GM21529 (cell line): ENCODE data around the gene ATP23.

Experiments
- ATAC-seq: cut with Tn5 transposase; IDR thresholded peaks from one replicate; pipeline ENCODE4 v1.9.1; 2021; ENCODE audit not compliant: unreplicated experiment

ATP23 gene

GRCh38 chr12:57907281-57907680 is 34.1 kb upstream of the ATP23 start:
- no peak for ATAC-seq

- no peak for ATAC-seq
Observed at GRCh38 chr12:57908511-57908910, 32.9 kb upstream of the ATP23 start.

- no peak for ATAC-seq
Observed at GRCh38 chr12:57909056-57909455, 32.3 kb upstream of the ATP23 start.

GRCh38 chr12:57909611-57910010 is 31.8 kb upstream of the ATP23 start:
- no peak for ATAC-seq

GRCh38 chr12:57918147-57918546 is 23.2 kb upstream of the ATP23 start:
- ATAC-seq, result no peak

GRCh38 chr12:57927086-57927485 is 14.3 kb upstream of the ATP23 start:
- ATAC-seq, result no peak

GRCh38 chr12:57929092-57929830 is 12.1 kb upstream of the ATP23 start:
- ATAC-seq, result no peak

GRCh38 chr12:57934819-57935218 is 6.5 kb upstream of the ATP23 start:
- ATAC-seq, result no peak

- no peak for ATAC-seq
Observed at GRCh38 chr12:57935331-57935730, 6.0 kb upstream of the ATP23 start.

GRCh38 chr12:57935839-57936512 is 5.4 kb upstream of the ATP23 start:
- ATAC-seq, result peak; percentile 99

GRCh38 chr12:57936513-57936883 is 4.9 kb upstream of the ATP23 start:
- ATAC-seq, result no peak

GRCh38 chr12:57939291-57939690 is 2.1 kb upstream of the ATP23 start:
- no peak for ATAC-seq

- no peak for ATAC-seq
Observed at GRCh38 chr12:57940052-57940914, 1.1 kb upstream of the ATP23 start.

- no peak for ATAC-seq
Observed at GRCh38 chr12:57940915-57941164, 527 bp upstream of the ATP23 start.

- ATAC-seq, result no peak
Observed at GRCh38 chr12:57943438-57944080, 2.2 kb downstream of the ATP23 start.

- ATAC-seq, result no peak
Observed at GRCh38 chr12:57944313-57945023, 3.1 kb downstream of the ATP23 start.

GRCh38 chr12:57952766-57953165 is 11.4 kb downstream of the ATP23 start:
- no peak for ATAC-seq

- ATAC-seq, result no peak
Observed at GRCh38 chr12:57954768-57955167, 13.4 kb downstream of the ATP23 start.

GRCh38 chr12:57958061-57958657 is 16.8 kb downstream of the ATP23 start:
- no peak for ATAC-seq

- ATAC-seq, result no peak
Observed at GRCh38 chr12:57964421-57964820, 23.1 kb downstream of the ATP23 start.

GRCh38 chr12:57965766-57966165 is 24.4 kb downstream of the ATP23 start:
- no peak for ATAC-seq
